ENCODE measurements around the gene AFP.

Gene AFP

DNA sequence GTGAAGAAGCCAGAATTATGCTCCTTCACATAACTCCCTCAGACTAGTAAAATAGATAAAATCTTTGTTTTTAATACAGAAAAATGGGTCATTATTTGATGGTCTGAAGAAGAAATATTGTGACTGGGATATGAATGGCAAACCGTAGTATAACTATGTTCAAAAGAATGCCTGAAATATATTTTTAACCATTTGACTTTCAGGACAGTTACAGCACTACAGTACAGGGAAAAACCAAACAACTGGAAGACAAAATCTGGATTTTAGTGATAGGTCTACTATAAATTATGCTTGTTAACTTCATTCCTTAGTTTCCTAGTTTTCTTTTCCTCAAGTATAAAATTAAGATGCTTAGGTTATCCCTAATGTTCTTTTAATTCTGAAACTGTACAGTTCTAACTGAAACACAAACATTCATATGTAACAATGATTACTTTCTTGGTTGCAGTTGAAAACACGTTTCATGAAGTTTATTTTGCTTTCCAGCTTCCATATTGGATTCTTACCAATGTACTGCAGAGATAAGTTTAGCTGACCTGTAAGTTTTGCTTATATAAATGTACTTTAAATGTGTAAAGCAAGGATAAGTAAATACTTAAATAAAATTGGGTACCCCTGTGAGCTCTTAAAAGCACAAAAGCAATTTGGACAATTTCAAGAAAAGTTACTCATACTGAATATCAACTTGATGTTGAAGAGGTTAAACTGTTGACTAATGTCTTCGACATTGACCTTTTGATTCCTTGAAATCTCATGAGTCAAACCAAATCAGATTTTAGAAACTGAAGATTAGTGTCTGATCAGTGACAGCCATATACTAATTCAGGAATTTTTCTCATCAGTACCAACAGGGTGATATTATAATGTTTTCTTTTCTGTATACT lies 895 bp downstream of the AFP start:
- Histone ChIP-seq H3K4me1 (no peaks in the 10 kb centered on the region), H3K36me3 (no peaks in the 10 kb centered on the region), H3K4me3 (no peak overlapping the region), H3K4me2 (no peak overlapping the region), H3K27me3 (no peaks in the 10 kb centered on the region), H3K27ac (no peak overlapping the region), H4K20me1 (no peaks in the 10 kb centered on the region), H3K9me3 (no peaks in the 10 kb centered on the region), H3K9ac (no peak overlapping the region)
- TF ChIP-seq Cebpa-rat (IDR thresholded peaks at IDR 0.05), result no peak

DNA sequence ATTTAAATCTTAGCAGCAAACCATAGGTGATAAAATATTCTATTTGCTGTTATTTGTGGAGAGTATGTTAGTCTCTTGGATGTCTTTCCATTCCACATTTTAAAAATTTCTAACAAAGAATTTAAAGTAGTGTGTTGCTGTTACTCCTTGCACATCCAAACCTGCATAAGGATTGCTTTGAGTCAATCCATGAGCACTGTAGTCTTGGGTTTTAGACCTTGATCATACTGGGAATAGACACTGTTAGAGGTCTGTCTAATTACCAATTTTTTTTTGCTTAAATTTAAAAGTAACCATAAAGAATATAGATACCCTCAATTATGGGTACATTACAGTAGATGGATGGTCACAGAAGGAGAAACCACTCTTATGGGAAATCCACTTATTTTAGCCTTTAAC lies 1.5 kb downstream of the AFP start:
- no peak overlapping the region for H3K27ac ChIP-seq
- no peak overlapping the region for H3K4me3 ChIP-seq
- no peaks in the 10 kb centered on the region for H3K9me3 ChIP-seq
- H3K4me1 ChIP-seq, result no peaks in the 10 kb centered on the region
- TF ChIP-seq Cebpa-rat (IDR thresholded peaks at IDR 0.05), result no peak
- no peak overlapping the region for H3K4me2 ChIP-seq
- H3K27me3 ChIP-seq, result no peaks in the 10 kb centered on the region
- H4K20me1 ChIP-seq, result no peaks in the 10 kb centered on the region
- no peak overlapping the region for H3K9ac ChIP-seq
- H3K36me3 ChIP-seq, result no peaks in the 10 kb centered on the region

- H3K9ac ChIP-seq, result no peak overlapping the region
- no peak overlapping the region for H3K4me3 ChIP-seq
- H3K27ac ChIP-seq, result no peak overlapping the region
- H3K4me1 ChIP-seq, result no peaks in the 10 kb centered on the region
- H3K36me3 ChIP-seq, result no peaks in the 10 kb centered on the region
- no peak for TF ChIP-seq Cebpa-rat (IDR thresholded peaks at IDR 0.05)
- no peaks in the 10 kb centered on the region for H4K20me1 ChIP-seq
- no peaks in the 10 kb centered on the region for H3K27me3 ChIP-seq
- H3K4me2 ChIP-seq, result no peak overlapping the region
- H3K9me3 ChIP-seq, result no peaks in the 10 kb centered on the region
Measured at GRCh38 chr4:73438048-73438447, 2.0 kb downstream of the AFP start.

GRCh38 chr4:73438582-73439215 lies 2.7 kb downstream of the AFP start:
- H3K9ac ChIP-seq, result no peak overlapping the region
- no peak overlapping the region for H3K4me3 ChIP-seq
- H3K36me3 ChIP-seq, result no peaks in the 10 kb centered on the region
- TF ChIP-seq Cebpa-rat (IDR thresholded peaks at IDR 0.05), result no peak
- no peak overlapping the region for H3K4me2 ChIP-seq
- H3K4me1 ChIP-seq, result no peaks in the 10 kb centered on the region
- H3K27me3 ChIP-seq, result no peaks in the 10 kb centered on the region
- H3K9me3 ChIP-seq, result no peaks in the 10 kb centered on the region
- no peak overlapping the region for H3K27ac ChIP-seq
- no peaks in the 10 kb centered on the region for H4K20me1 ChIP-seq

DNA sequence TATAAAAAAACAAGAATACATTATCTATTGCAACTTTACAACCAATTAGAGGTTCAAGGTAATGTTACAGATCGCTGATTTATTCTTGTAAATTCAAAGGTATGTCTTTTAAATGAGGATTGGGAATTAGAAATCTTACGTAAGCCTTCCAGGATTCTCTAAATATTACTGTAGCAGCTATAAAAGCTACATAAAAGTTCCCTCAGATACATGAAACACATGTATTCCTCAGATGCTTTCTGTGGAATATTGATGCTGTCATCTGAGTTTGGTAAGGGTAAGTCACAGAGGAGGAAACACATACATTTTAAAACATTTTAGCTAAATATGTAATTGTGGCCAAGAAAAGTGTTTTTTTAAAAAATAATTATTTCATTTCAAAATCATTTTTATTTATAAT lies 3.4 kb downstream of the AFP start:
- no peak overlapping the region for H3K27ac ChIP-seq

GRCh38 chr4:73439991-73440390 lies 4.0 kb downstream of the AFP start:
- no peak overlapping the region for H3K4me3 ChIP-seq
- H3K36me3 ChIP-seq, result no peaks in the 10 kb centered on the region
- no peaks in the 10 kb centered on the region for H3K4me1 ChIP-seq
- H3K9me3 ChIP-seq, result no peaks in the 10 kb centered on the region
- H3K9ac ChIP-seq, result no peak overlapping the region
- TF ChIP-seq Cebpa-rat (IDR thresholded peaks at IDR 0.05), result no peak
- no peak overlapping the region for H3K4me2 ChIP-seq
- no peaks in the 10 kb centered on the region for H4K20me1 ChIP-seq
- H3K27me3 ChIP-seq, result no peaks in the 10 kb centered on the region
- H3K27ac ChIP-seq, result no peak overlapping the region

More for the DNA sequence above, 3.4 kb downstream of the AFP start:
- no peaks in the 10 kb centered on the region for H3K9me3 ChIP-seq
- H3K9ac ChIP-seq, result no peak overlapping the region
- H3K4me3 ChIP-seq, result no peak overlapping the region
- H3K4me1 ChIP-seq, result no peaks in the 10 kb centered on the region
- no peak for TF ChIP-seq Cebpa-rat (IDR thresholded peaks at IDR 0.05)
- no peaks in the 10 kb centered on the region for H3K27me3 ChIP-seq
- H3K4me2 ChIP-seq, result no peak overlapping the region
- no peaks in the 10 kb centered on the region for H3K36me3 ChIP-seq
- H4K20me1 ChIP-seq, result no peaks in the 10 kb centered on the region

- H3K9me3 ChIP-seq, result no peaks in the 10 kb centered on the region
- no peak overlapping the region for H3K9ac ChIP-seq
- no peak overlapping the region for H3K27ac ChIP-seq
- no peaks in the 10 kb centered on the region for H3K36me3 ChIP-seq
- no peaks in the 10 kb centered on the region for H3K27me3 ChIP-seq
- no peak overlapping the region for H3K4me3 ChIP-seq
- no peaks in the 10 kb centered on the region for H3K4me1 ChIP-seq
- no peaks in the 10 kb centered on the region for H4K20me1 ChIP-seq
- no peak for TF ChIP-seq Cebpa-rat (IDR thresholded peaks at IDR 0.05)
- H3K4me2 ChIP-seq, result no peak overlapping the region
Measured at GRCh38 chr4:73440653-73441052, 4.6 kb downstream of the AFP start.

GRCh38 chr4:73442275-73442674 lies 6.3 kb downstream of the AFP start:
- no peak for TF ChIP-seq Cebpa-rat (IDR thresholded peaks at IDR 0.05)
- Histone ChIP-seq H4K20me1 (no peaks in the 10 kb centered on the region), H3K4me3 (no peak overlapping the region), H3K27ac (no peak overlapping the region), H3K27me3 (no peaks in the 10 kb centered on the region), H3K4me1 (no peaks in the 10 kb centered on the region), H3K36me3 (no peaks in the 10 kb centered on the region), H3K9me3 (no peaks in the 10 kb centered on the region), H3K9ac (no peak overlapping the region), H3K4me2 (no peak overlapping the region)

DNA sequence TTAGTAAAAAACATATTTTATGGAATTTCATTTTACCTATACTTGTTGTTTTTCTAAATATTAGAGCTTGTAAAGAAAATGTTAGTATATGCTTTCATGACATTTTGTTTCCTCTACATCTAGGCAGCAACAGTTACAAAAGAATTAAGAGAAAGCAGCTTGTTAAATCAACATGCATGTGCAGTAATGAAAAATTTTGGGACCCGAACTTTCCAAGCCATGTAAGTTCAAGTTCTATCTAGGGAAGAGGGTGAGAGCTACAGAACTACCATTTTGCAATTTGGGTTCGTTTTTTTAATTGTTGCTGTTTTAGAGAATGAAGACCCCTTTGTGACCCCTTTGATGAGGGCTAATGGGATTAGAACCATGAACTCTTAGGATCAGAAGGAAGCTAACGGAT lies 7.2 kb downstream of the AFP start:
- no peaks in the 10 kb centered on the region for H3K36me3 ChIP-seq
- no peak for TF ChIP-seq Cebpa-rat (IDR thresholded peaks at IDR 0.05)
- no peak overlapping the region for H3K4me2 ChIP-seq
- no peaks in the 10 kb centered on the region for H4K20me1 ChIP-seq
- no peaks in the 10 kb centered on the region for H3K27me3 ChIP-seq
- no peak overlapping the region for H3K9ac ChIP-seq
- no peak overlapping the region for H3K4me3 ChIP-seq
- no peak overlapping the region for H3K27ac ChIP-seq
- H3K4me1 ChIP-seq, result no peaks in the 10 kb centered on the region
- H3K9me3 ChIP-seq, result no peaks in the 10 kb centered on the region
